BE2C (cell line): ENCODE results near the gene LZTS2. TPM values are rescaled to one million over a fixed set of nuclear protein-coding genes. Genes with fewer than 3 reads are reported as not detected.

Source experiments
- DNase-seq: peaks from one replicate; pipeline ENCODE4 v3.0.0-alpha.2; 2020
- H3K27me3 ChIP-seq: fragments of 250-450 bp; sonication (Bioruptor Pico); 2 replicates; pipeline ENCODE4 v1.5.1; 2020; ENCODE audit warnings: mild to moderate bottlenecking
- H3K36me3 ChIP-seq: fragments of 250-450 bp; sonication (Bioruptor Pico); 2 replicates; pipeline ENCODE4 v1.5.1; 2020; ENCODE audit warnings: mild to moderate bottlenecking
- H3K4me1 ChIP-seq: fragments of 250-450 bp; sonication (Bioruptor Pico); 2 replicates; pipeline ENCODE4 v1.5.1; 2020
- H3K4me3 ChIP-seq: 2 replicates; pipeline ENCODE4 v1.5.1; 2011; ENCODE audit warnings: low read depth, low read length
- H3K9me3 ChIP-seq: fragments of 250-450 bp; sonication (Bioruptor Pico); 2 replicates; pipeline ENCODE4 v1.5.1; 2020
- CTCF ChIP-seq: IDR thresholded peaks from 2 replicates; pipeline ENCODE4 v1.5.1; 2012; ENCODE audit warnings: mild to moderate bottlenecking, low read depth, low read length
- polyA plus RNA-seq: library from polyadenylated mRNA; unstranded; fragments of >200 nt; gene quantifications from one replicate; pipeline ENCODE4 v1.2.1, GENCODE V29; 2012; ENCODE audit warnings: low read depth, missing spikeins; ENCODE audit not compliant: insufficient read length, insufficient read depth

The LZTS2 gene
- polyA plus RNA-seq: 98.8 TPM

- Histone ChIP-seq H3K27me3 (no peaks in the 10 kb centered on the region), H3K4me3 (peak within 1 kb of the TSS; percentile 79), H3K36me3 (peaks cover 21% of the 10 kb centered on the region), H3K4me1 (peaks cover 14% of the 10 kb centered on the region; the same call in 1 of the 2 replicates), H3K9me3 (no peaks in the 10 kb centered on the region)
- no peak for TF ChIP-seq CTCF
- no peak for DNase-seq
Measured at GRCh38 chr10:100999742-101000126, at the start of gene LZTS2. Gene LZTS2, plus strand, starts transcription at chr10:100999808. Its CDS starts 2,731 bp downstream, at chr10:101002539.

- no peak for TF ChIP-seq CTCF
- Histone ChIP-seq H3K4me1 (no peaks in the 10 kb centered on the region), H3K36me3 (peaks cover 17% of the 10 kb centered on the region), H3K4me3 (no peak overlapping the region), H3K27me3 (no peaks in the 10 kb centered on the region), H3K9me3 (no peaks in the 10 kb centered on the region)
- no peak for DNase-seq
Measured at GRCh38 chr10:100960251-100960650, 39.4 kb upstream of the LZTS2 start.

GRCh38 chr10:100962351-100963080 is 37.1 kb upstream of the LZTS2 start:
- DNase-seq: no peak
- Histone ChIP-seq H3K4me3 (no peak overlapping the region), H3K9me3 (no peaks in the 10 kb centered on the region), H3K4me1 (no peaks in the 10 kb centered on the region), H3K36me3 (peaks cover 11% of the 10 kb centered on the region), H3K27me3 (no peaks in the 10 kb centered on the region)
- no peak for TF ChIP-seq CTCF

- Histone ChIP-seq H3K4me3 (no peak overlapping the region), H3K4me1 (no peaks in the 10 kb centered on the region), H3K9me3 (no peaks in the 10 kb centered on the region), H3K27me3 (no peaks in the 10 kb centered on the region), H3K36me3 (peaks cover 8% of the 10 kb centered on the region)
- DNase-seq: no peak
- TF ChIP-seq CTCF: no peak
Measured at GRCh38 chr10:100963826-100964225, 35.8 kb upstream of the LZTS2 start.

- TF ChIP-seq CTCF: no peak
- no peak for DNase-seq
- H3K4me1 ChIP-seq: no peaks in the 10 kb centered on the region
- no peaks in the 10 kb centered on the region for H3K9me3 ChIP-seq
- H3K4me3 ChIP-seq: no peak overlapping the region
- no peaks in the 10 kb centered on the region for H3K27me3 ChIP-seq
- peaks cover 5% of the 10 kb centered on the region; the same call in 1 of the 2 replicates for H3K36me3 ChIP-seq
Measured at GRCh38 chr10:100965820-100966219, 33.8 kb upstream of the LZTS2 start.

GRCh38 chr10:100966887-100967286 is 32.7 kb upstream of the LZTS2 start:
- no peak overlapping the region for H3K4me3 ChIP-seq
- no peaks in the 10 kb centered on the region for H3K27me3 ChIP-seq
- no peaks in the 10 kb centered on the region for H3K9me3 ChIP-seq
- no peaks in the 10 kb centered on the region for H3K4me1 ChIP-seq
- no peaks in the 10 kb centered on the region for H3K36me3 ChIP-seq
- TF ChIP-seq CTCF: no peak
- no peak for DNase-seq
